Activated CD8-positive, alpha-beta T cell treated with anti-CD3 and anti-CD28 coated beads, Interleukin-2, amount 10 ng/mL, durations not matched to agents 7 days and 5 days (primary cell): ENCODE measurements around the gene ADO. TPM values are rescaled to one million over a fixed set of nuclear protein-coding genes. Genes with fewer than 3 reads are reported as not detected.

Experiments used
- ATAC-seq: fragments of 150-1000 bp; cut with Tn5 transposase; one replicate; pipeline ENCODE4 v1.10.0; 2021; ENCODE audit warnings: moderate library complexity
- CTCF ChIA-PET: fragments of 350-600 bp; sonication (Branson Sonifier 250); formaldehyde crosslinking; loops from one replicate; lab custom pipeline; 2021; ENCODE audit warnings: antibody characterized with exemption; lab: Charles Lee
- POLR2A ChIA-PET: fragments of 350-600 bp; sonication (Branson Sonifier 250); formaldehyde crosslinking; loops from one replicate; lab custom pipeline; 2021; ENCODE audit warnings: antibody characterized with exemption; lab: Charles Lee
- DNase-seq: peaks from one replicate; pipeline ENCODE4 v3.0.0-alpha.2; 2020
- H3K27ac Mint-ChIP-seq: one replicate; pipeline ENCODE4 v1.8.0; 2021; ENCODE audit warnings: mild to moderate bottlenecking, mixed read lengths
- H3K27me3 Mint-ChIP-seq: one replicate; pipeline ENCODE4 v1.8.0; 2021; ENCODE audit warnings: low read depth, mixed read lengths
- H3K36me3 Mint-ChIP-seq: one replicate; pipeline ENCODE4 v1.8.0; 2021; ENCODE audit warnings: low read depth, mixed read lengths
- H3K4me1 Mint-ChIP-seq: one replicate; pipeline ENCODE4 v1.8.0; 2021; ENCODE audit warnings: low read depth, mixed read lengths
- H3K4me3 Mint-ChIP-seq: one replicate; pipeline ENCODE4 v1.8.0; 2021; ENCODE audit warnings: mild to moderate bottlenecking, mixed read lengths
- H3K9me3 Mint-ChIP-seq: one replicate; pipeline ENCODE4 v1.8.0; 2022; ENCODE audit warnings: mixed read lengths; ENCODE audit not compliant: insufficient read depth
- total RNA-seq, 2 experiments: library from RNA; stranded (reverse); gene quantifications; one replicate each; pipeline ENCODE4 v1.2.3, GENCODE V29; 2021

The ADO gene
- 10 to 100 TPM; 22.2 to 22.6 TPM for total RNA-seq

- POLR2A ChIA-PET, result interaction anchor here (0.6 to 5.6 kb wide), 7 partner anchors 11 to 464 kb away, joined by 3 to 36 read pairs (median 4); partner anchors contain the start of gene EGR2
- Mint-ChIP-seq H3K27me3 (peaks cover 7% of the 10 kb centered on the region), H3K36me3 (peaks cover 40% of the 10 kb centered on the region), H3K27ac (peak within 1 kb of the TSS; percentile 100), H3K9me3 (no peaks in the 10 kb centered on the region), H3K4me1 (peaks cover 44% of the 10 kb centered on the region), H3K4me3 (peak within 1 kb of the TSS; percentile 93)
- CTCF ChIA-PET, result interaction anchor here (0.7 to 6.5 kb wide), 9 partner anchors 13 to 354 kb away, joined by 3 to 40 read pairs (median 3); partner anchors contain the start of gene EGR2
- peak; percentile 89 for ATAC-seq
- peak; percentile 83 for DNase-seq
Observed at GRCh38 chr10:62804356-62805230, at the start of gene ADO. Gene ADO, plus strand, starts transcription at chr10:62804720. Its CDS starts 340 bp downstream, at chr10:62805060.

- H3K27me3 Mint-ChIP-seq, result peaks cover 3% of the 10 kb centered on the region
- H3K9me3 Mint-ChIP-seq, result no peaks in the 10 kb centered on the region
- H3K27ac Mint-ChIP-seq, result no peak overlapping the region
- H3K4me3 Mint-ChIP-seq, result no peak overlapping the region
- H3K4me1 Mint-ChIP-seq, result peaks cover 23% of the 10 kb centered on the region
- H3K36me3 Mint-ChIP-seq, result no peaks in the 10 kb centered on the region
- ChIA-PET POLR2A (no interaction called here), CTCF (no interaction called here)
- no peak for ATAC-seq
- no peak for DNase-seq
Observed at GRCh38 chr10:62754963-62755362, 49.6 kb upstream of the ADO start.

- Mint-ChIP-seq H3K4me3 (no peak overlapping the region), H3K36me3 (no peaks in the 10 kb centered on the region), H3K9me3 (no peaks in the 10 kb centered on the region), H3K27me3 (peaks cover 3% of the 10 kb centered on the region), H3K4me1 (peaks cover 24% of the 10 kb centered on the region), H3K27ac (peak overlapping the region; percentile 33)
- ATAC-seq (no peak), DNase-seq (no peak)
- ChIA-PET POLR2A (no interaction called here), CTCF (no interaction called here)
Observed at GRCh38 chr10:62755662-62756653, 48.6 kb upstream of the ADO start.

- H3K9me3 Mint-ChIP-seq, result no peaks in the 10 kb centered on the region
- DNase-seq, result no peak
- no peak overlapping the region for H3K27ac Mint-ChIP-seq
- no peaks in the 10 kb centered on the region for H3K27me3 Mint-ChIP-seq
- H3K36me3 Mint-ChIP-seq, result no peaks in the 10 kb centered on the region
- no peak for ATAC-seq
- POLR2A ChIA-PET, result interaction anchor here (1.2 kb wide), 1 partner anchor 20 kb away, joined by 3 read pairs; no protein-coding TSS in a partner anchor
- H3K4me1 Mint-ChIP-seq, result peaks cover 27% of the 10 kb centered on the region
- CTCF ChIA-PET, result interaction anchor here (0.7 to 1.8 kb wide), 4 partner anchors 46 to 150 kb away, joined by 3 to 6 read pairs (median 4); no protein-coding TSS in a partner anchor
- H3K4me3 Mint-ChIP-seq, result no peak overlapping the region
Observed at GRCh38 chr10:62759599-62760175, 44.8 kb upstream of the ADO start.

GRCh38 chr10:62760401-62760800 lies 44.1 kb upstream of the ADO start:
- ChIA-PET CTCF (interaction anchor here (1.1 to 1.8 kb wide), 2 partner anchors 150 kb away, joined by 3 to 6 read pairs; no protein-coding TSS in a partner anchor), POLR2A (interaction anchor here (1.0 to 1.2 kb wide), 2 partner anchors 11 to 19 kb away, joined by 3 read pairs; no protein-coding TSS in a partner anchor)
- H3K4me3 Mint-ChIP-seq, result no peak overlapping the region
- ATAC-seq (no peak), DNase-seq (no peak)
- no peaks in the 10 kb centered on the region for H3K36me3 Mint-ChIP-seq
- H3K4me1 Mint-ChIP-seq, result peaks cover 21% of the 10 kb centered on the region
- no peaks in the 10 kb centered on the region for H3K27me3 Mint-ChIP-seq
- no peak overlapping the region for H3K27ac Mint-ChIP-seq
- no peaks in the 10 kb centered on the region for H3K9me3 Mint-ChIP-seq

- H3K27ac Mint-ChIP-seq, result no peak overlapping the region
Observed at GRCh38 chr10:62761115-62761514, 43.4 kb upstream of the ADO start.

GRCh38 chr10:62763155-62763554 lies 41.4 kb upstream of the ADO start:
- Mint-ChIP-seq H3K9me3 (no peaks in the 10 kb centered on the region), H3K36me3 (no peaks in the 10 kb centered on the region), H3K27me3 (no peaks in the 10 kb centered on the region), H3K4me1 (peaks cover 19% of the 10 kb centered on the region), H3K4me3 (no peak overlapping the region), H3K27ac (no peak overlapping the region)
- ATAC-seq (no peak), DNase-seq (no peak)
- ChIA-PET POLR2A (interaction anchor here (1.0 kb wide), 1 partner anchor 14 kb away, joined by 3 read pairs; no protein-coding TSS in a partner anchor), CTCF (no interaction called here)

More at GRCh38 chr10:62761115-62761514, 43.4 kb upstream of the ADO start:
- Mint-ChIP-seq H3K4me3 (no peak overlapping the region), H3K36me3 (no peaks in the 10 kb centered on the region), H3K4me1 (peaks cover 21% of the 10 kb centered on the region), H3K9me3 (no peaks in the 10 kb centered on the region), H3K27me3 (no peaks in the 10 kb centered on the region)
- DNase-seq, result no peak
- POLR2A ChIA-PET, result interaction anchor here (1.0 kb wide), 1 partner anchor 11 kb away, joined by 3 read pairs; no protein-coding TSS in a partner anchor
- ATAC-seq, result no peak
- CTCF ChIA-PET, result interaction anchor here (1.1 kb wide), 1 partner anchor 151 kb away, joined by 3 read pairs; no protein-coding TSS in a partner anchor

GRCh38 chr10:62764011-62764410 lies 40.5 kb upstream of the ADO start:
- no peak for ATAC-seq
- no peak for DNase-seq
- CTCF ChIA-PET, result no interaction called here
- H3K36me3 Mint-ChIP-seq, result no peaks in the 10 kb centered on the region
- peaks cover 19% of the 10 kb centered on the region for H3K4me1 Mint-ChIP-seq
- H3K27me3 Mint-ChIP-seq, result no peaks in the 10 kb centered on the region
- POLR2A ChIA-PET, result no interaction called here
- no peaks in the 10 kb centered on the region for H3K9me3 Mint-ChIP-seq
- H3K27ac Mint-ChIP-seq, result no peak overlapping the region
- H3K4me3 Mint-ChIP-seq, result no peak overlapping the region

- no peak overlapping the region for H3K4me3 Mint-ChIP-seq
- no peak overlapping the region for H3K27ac Mint-ChIP-seq
- no peaks in the 10 kb centered on the region for H3K9me3 Mint-ChIP-seq
- DNase-seq (no peak), ATAC-seq (peak; percentile 42)
- ChIA-PET CTCF (no interaction called here), POLR2A (interaction anchor here (0.6 kb wide), 1 partner anchor 148 kb away, joined by 3 read pairs; no protein-coding TSS in a partner anchor)
- H3K4me1 Mint-ChIP-seq, result peaks cover 25% of the 10 kb centered on the region
- no peaks in the 10 kb centered on the region for H3K27me3 Mint-ChIP-seq
- H3K36me3 Mint-ChIP-seq, result no peaks in the 10 kb centered on the region
Observed at GRCh38 chr10:62765726-62766125, 38.8 kb upstream of the ADO start.

- POLR2A ChIA-PET, result no interaction called here
- Mint-ChIP-seq H3K9me3 (no peaks in the 10 kb centered on the region), H3K36me3 (no peaks in the 10 kb centered on the region), H3K27me3 (no peaks in the 10 kb centered on the region), H3K27ac (no peak overlapping the region), H3K4me1 (peaks cover 21% of the 10 kb centered on the region), H3K4me3 (no peak overlapping the region)
- ATAC-seq, result no peak
- CTCF ChIA-PET, result no interaction called here
- no peak for DNase-seq
Observed at GRCh38 chr10:62766386-62766785, 38.1 kb upstream of the ADO start.
